ENCODE data around the gene GABPB1.

GABPB1 gene

GRCh38 chr15:50363612-50364011, 8.6 kb upstream of the GABPB1 start:
- Histone ChIP-seq H3K9ac (ENCODE audit: low read length) (no peak overlapping the region), H3K27ac (ENCODE audit: low read depth, low read length) (no peak overlapping the region), H3K4me1 (ENCODE audit: control insufficient read depth, insufficient read depth, low read length) (no peaks in the 10 kb centered on the region), H3K27me3 (ENCODE audit: control insufficient read depth, insufficient read depth, low read length) (no peaks in the 10 kb centered on the region), H3K4me3 (ENCODE audit: low read length) (no peak overlapping the region), H3K36me3 (ENCODE audit: control insufficient read depth, insufficient read depth, low read length) (no peaks in the 10 kb centered on the region)

GRCh38 chr15:50361756-50362155, 6.8 kb upstream of the GABPB1 start:
- Histone ChIP-seq H3K36me3 (ENCODE audit: control insufficient read depth, insufficient read depth, low read length) (no peaks in the 10 kb centered on the region), H3K9ac (ENCODE audit: low read length) (no peak overlapping the region), H3K27ac (ENCODE audit: low read depth, low read length) (no peak overlapping the region), H3K4me3 (ENCODE audit: low read length) (no peak overlapping the region), H3K4me1 (ENCODE audit: control insufficient read depth, insufficient read depth, low read length) (peaks cover under 1% of the 10 kb centered on the region), H3K27me3 (ENCODE audit: control insufficient read depth, insufficient read depth, low read length) (no peaks in the 10 kb centered on the region)

DNA sequence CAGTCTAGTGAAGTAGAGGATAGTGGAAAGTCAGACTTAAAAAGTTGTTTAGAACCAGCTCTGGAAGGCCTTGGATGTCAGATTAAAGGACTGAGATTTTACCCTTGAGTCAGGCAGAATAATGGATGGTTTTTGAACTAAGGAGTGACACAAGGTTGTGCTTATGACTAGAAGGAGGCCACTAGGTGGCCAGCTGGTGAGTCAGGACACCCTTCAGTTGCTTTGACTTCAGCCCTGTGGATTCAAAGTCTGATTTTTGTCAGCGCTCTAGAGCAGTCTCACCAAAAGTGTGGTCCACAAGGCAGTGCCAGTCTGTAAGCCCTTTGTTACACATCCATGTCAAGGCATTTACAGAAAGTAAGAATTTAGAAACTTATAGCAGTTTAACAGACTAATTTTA, 3.8 kb upstream of the GABPB1 start:
- Histone ChIP-seq H3K4me3 (ENCODE audit: low read length) (no peak overlapping the region), H3K27me3 (ENCODE audit: control insufficient read depth, insufficient read depth, low read length) (no peaks in the 10 kb centered on the region), H3K27ac (ENCODE audit: low read depth, low read length) (no peak overlapping the region), H3K36me3 (ENCODE audit: control insufficient read depth, insufficient read depth, low read length) (no peaks in the 10 kb centered on the region), H3K4me1 (ENCODE audit: control insufficient read depth, insufficient read depth, low read length) (peaks cover 10% of the 10 kb centered on the region), H3K9ac (ENCODE audit: low read length) (no peak overlapping the region)

- Histone ChIP-seq H3K4me1 (ENCODE audit: control insufficient read depth, insufficient read depth, low read length) (peaks cover 28% of the 10 kb centered on the region), H3K27me3 (ENCODE audit: control insufficient read depth, insufficient read depth, low read length) (no peaks in the 10 kb centered on the region), H3K27ac (ENCODE audit: low read depth, low read length) (peak overlapping the region; percentile 96), H3K9ac (ENCODE audit: low read length) (no peak overlapping the region), H3K36me3 (ENCODE audit: control insufficient read depth, insufficient read depth, low read length) (no peaks in the 10 kb centered on the region), H3K4me3 (ENCODE audit: low read length) (peak overlapping the region; percentile 92)
Observed at GRCh38 chr15:50355980-50356379, 982 bp upstream of the GABPB1 start.

DNA sequence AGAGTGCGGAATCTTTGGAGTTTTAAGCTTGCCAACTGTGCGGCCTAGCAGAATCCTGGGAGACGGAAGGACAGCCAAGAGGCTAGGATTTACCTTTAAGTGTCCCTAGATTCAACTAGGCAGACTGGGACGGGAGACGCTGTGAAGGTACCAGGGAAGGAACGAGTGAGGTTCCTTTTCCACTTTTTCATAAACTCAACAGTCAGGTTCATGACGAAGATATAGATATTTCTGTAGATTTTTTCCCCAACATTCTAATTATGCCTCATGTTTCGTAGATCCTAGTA, 564 bp upstream of the GABPB1 start:
- peak overlapping the region; percentile 92 for H3K4me3 ChIP-seq (ENCODE audit: low read length)
- H3K36me3 ChIP-seq (ENCODE audit: control insufficient read depth, insufficient read depth, low read length), result no peaks in the 10 kb centered on the region
- H3K9ac ChIP-seq (ENCODE audit: low read length), result peak overlapping the region; percentile 59
- peak overlapping the region; percentile 96 for H3K27ac ChIP-seq (ENCODE audit: low read depth, low read length)
- H3K4me1 ChIP-seq (ENCODE audit: control insufficient read depth, insufficient read depth, low read length), result peaks cover 28% of the 10 kb centered on the region
- H3K27me3 ChIP-seq (ENCODE audit: control insufficient read depth, insufficient read depth, low read length), result no peaks in the 10 kb centered on the region

DNA sequence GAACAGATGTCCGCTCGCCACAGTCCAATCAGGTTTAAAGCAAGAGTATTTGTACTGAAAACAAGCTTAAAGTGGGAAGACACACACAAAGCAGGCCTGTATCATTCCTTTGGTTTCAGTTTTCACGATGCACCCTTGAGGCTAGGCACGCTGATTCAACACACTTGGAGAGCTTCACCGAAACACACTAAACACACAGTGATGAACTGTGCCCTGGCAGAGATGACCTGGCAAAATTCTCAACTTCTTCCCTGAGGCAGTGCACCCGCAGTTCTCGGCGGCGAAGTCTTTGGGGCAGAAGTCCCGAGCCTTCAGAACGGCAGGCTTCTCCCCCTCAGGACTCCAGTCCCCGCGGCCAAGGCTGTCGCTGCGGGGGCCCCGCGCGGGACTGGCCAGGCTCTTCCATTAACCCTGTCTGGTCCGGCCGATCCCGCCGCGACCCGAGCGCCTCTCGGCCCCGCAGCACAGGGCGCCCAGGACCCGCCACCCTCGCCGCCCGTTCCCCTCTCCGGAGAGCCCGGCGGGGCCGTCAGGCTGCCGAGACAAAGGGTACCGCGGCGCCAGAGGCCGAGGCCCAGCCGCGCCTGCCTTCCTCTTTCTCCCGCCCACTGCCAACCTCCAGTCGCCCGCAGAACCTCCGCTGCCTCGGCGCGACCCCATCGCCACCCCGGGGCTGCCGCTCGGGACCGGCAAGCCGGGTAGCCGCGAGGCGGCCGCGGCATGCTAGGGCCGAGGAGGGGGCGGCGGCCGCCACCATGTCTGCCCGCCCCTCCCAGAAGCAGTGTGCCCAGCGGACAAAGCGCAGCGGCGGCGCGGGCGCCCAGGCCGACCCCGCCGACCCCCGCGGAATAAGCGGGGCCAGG, 792 bp downstream of the GABPB1 start:
- Histone ChIP-seq H3K27me3 (ENCODE audit: control insufficient read depth, insufficient read depth, low read length) (no peaks in the 10 kb centered on the region), H3K4me3 (ENCODE audit: low read length) (peak overlapping the region; percentile 92), H3K9ac (ENCODE audit: low read length) (peak overlapping the region; percentile 97), H3K36me3 (ENCODE audit: control insufficient read depth, insufficient read depth, low read length) (no peaks in the 10 kb centered on the region), H3K4me1 (ENCODE audit: control insufficient read depth, insufficient read depth, low read length) (peaks cover 28% of the 10 kb centered on the region), H3K27ac (ENCODE audit: low read depth, low read length) (peak overlapping the region; percentile 96)

GRCh38 chr15:50353251-50353974, 1.6 kb downstream of the GABPB1 start:
- Histone ChIP-seq H3K4me3 (ENCODE audit: low read length) (peak overlapping the region; percentile 92), H3K27me3 (ENCODE audit: control insufficient read depth, insufficient read depth, low read length) (no peaks in the 10 kb centered on the region), H3K36me3 (ENCODE audit: control insufficient read depth, insufficient read depth, low read length) (no peaks in the 10 kb centered on the region), H3K27ac (ENCODE audit: low read depth, low read length) (peak overlapping the region; percentile 96), H3K4me1 (ENCODE audit: control insufficient read depth, insufficient read depth, low read length) (peaks cover 28% of the 10 kb centered on the region), H3K9ac (ENCODE audit: low read length) (peak overlapping the region; percentile 97)

GRCh38 chr15:50350621-50351020, 4.4 kb downstream of the GABPB1 start:
- no peak overlapping the region for H3K9ac ChIP-seq (ENCODE audit: low read length)
- no peaks in the 10 kb centered on the region for H3K27me3 ChIP-seq (ENCODE audit: control insufficient read depth, insufficient read depth, low read length)
- peaks cover 18% of the 10 kb centered on the region for H3K4me1 ChIP-seq (ENCODE audit: control insufficient read depth, insufficient read depth, low read length)
- H3K36me3 ChIP-seq (ENCODE audit: control insufficient read depth, insufficient read depth, low read length), result no peaks in the 10 kb centered on the region
- no peak overlapping the region for H3K4me3 ChIP-seq (ENCODE audit: low read length)
- no peak overlapping the region for H3K27ac ChIP-seq (ENCODE audit: low read depth, low read length)

DNA sequence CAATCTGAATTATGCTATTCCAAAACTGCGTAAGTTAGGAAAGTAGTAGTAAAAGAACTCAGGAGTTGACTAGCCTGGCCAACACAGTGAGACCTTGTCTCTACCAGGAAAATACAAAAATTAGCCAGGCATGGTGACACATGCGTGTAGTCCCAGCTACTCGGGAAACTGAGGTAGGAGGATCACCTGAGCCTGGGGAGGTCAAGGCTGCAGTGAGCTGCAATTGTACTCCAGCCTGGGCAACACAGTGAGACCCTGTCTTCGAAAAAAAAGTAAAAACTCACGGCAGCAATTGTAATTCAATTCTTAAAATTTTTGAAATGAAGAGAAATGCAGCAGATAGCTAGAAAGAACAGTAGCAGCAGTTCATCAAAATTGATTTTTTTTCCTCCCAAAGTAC, 9.7 kb downstream of the GABPB1 start:
- Histone ChIP-seq H3K27me3 (ENCODE audit: control insufficient read depth, insufficient read depth, low read length) (no peaks in the 10 kb centered on the region), H3K4me1 (ENCODE audit: control insufficient read depth, insufficient read depth, low read length) (no peaks in the 10 kb centered on the region), H3K27ac (ENCODE audit: low read depth, low read length) (no peak overlapping the region), H3K9ac (ENCODE audit: low read length) (no peak overlapping the region), H3K4me3 (ENCODE audit: low read length) (no peak overlapping the region), H3K36me3 (ENCODE audit: control insufficient read depth, insufficient read depth, low read length) (no peaks in the 10 kb centered on the region)

GRCh38 chr15:50344006-50344464, 11.0 kb downstream of the GABPB1 start:
- Histone ChIP-seq H3K4me1 (ENCODE audit: control insufficient read depth, insufficient read depth, low read length) (no peaks in the 10 kb centered on the region), H3K9ac (ENCODE audit: low read length) (no peak overlapping the region), H3K27me3 (ENCODE audit: control insufficient read depth, insufficient read depth, low read length) (no peaks in the 10 kb centered on the region), H3K36me3 (ENCODE audit: control insufficient read depth, insufficient read depth, low read length) (no peaks in the 10 kb centered on the region), H3K27ac (ENCODE audit: low read depth, low read length) (no peak overlapping the region), H3K4me3 (ENCODE audit: low read length) (no peak overlapping the region)

DNA sequence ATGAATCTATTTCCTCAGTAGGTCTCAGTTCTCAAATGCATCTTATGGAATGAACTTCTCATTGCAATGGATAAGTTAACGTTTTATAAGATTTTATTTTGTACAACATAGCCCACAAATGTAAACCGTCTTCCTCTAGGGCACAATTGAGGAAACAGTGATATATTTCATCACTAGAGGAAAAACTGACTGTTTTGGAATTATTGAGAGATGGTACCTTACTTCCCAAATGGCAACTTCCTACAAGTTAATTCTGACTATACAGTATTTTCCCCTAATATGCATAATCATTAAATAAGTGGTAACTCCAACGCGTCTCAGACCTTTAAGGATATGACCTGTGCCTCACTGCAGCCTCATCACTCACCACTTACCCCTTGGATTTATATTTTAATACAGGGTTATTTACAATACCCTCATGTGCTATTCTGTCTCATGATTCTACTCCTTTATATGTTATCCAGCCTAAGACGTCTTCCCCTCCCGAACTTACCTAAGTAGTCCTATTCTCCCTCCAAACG, 13.3 kb downstream of the GABPB1 start:
- Histone ChIP-seq H3K4me3 (ENCODE audit: low read length) (no peak overlapping the region), H3K9ac (ENCODE audit: low read length) (no peak overlapping the region), H3K4me1 (ENCODE audit: control insufficient read depth, insufficient read depth, low read length) (no peaks in the 10 kb centered on the region), H3K27me3 (ENCODE audit: control insufficient read depth, insufficient read depth, low read length) (no peaks in the 10 kb centered on the region), H3K36me3 (ENCODE audit: control insufficient read depth, insufficient read depth, low read length) (no peaks in the 10 kb centered on the region), H3K27ac (ENCODE audit: low read depth, low read length) (no peak overlapping the region)

GRCh38 chr15:50340416-50340815, 14.6 kb downstream of the GABPB1 start:
- no peaks in the 10 kb centered on the region for H3K27me3 ChIP-seq (ENCODE audit: control insufficient read depth, insufficient read depth, low read length)
- no peak overlapping the region for H3K9ac ChIP-seq (ENCODE audit: low read length)
- H3K4me1 ChIP-seq (ENCODE audit: control insufficient read depth, insufficient read depth, low read length), result no peaks in the 10 kb centered on the region
- H3K27ac ChIP-seq (ENCODE audit: low read depth, low read length), result no peak overlapping the region
- H3K36me3 ChIP-seq (ENCODE audit: control insufficient read depth, insufficient read depth, low read length), result no peaks in the 10 kb centered on the region
- H3K4me3 ChIP-seq (ENCODE audit: low read length), result no peak overlapping the region
